Prostate gland (tissue), 2 donors: Measurements from ENCODE around the gene STK24.

Experiments used
- POLR2A ChIP-seq: fragments of 450-650 bp; IDR thresholded peaks from one replicate; pipeline ENCODE4 v1.6.1; 2016; ENCODE audit warnings: antibody characterized with exemption, mild to moderate bottlenecking
- TF ChIP-seq, protein P1 (sequence below), 4 experiments: fragments of 200-600 bp in 2 of 4; fragments of 450-650 bp in 2 of 4; sonication (generic) in 2 of 4; IDR thresholded peaks; 1 replicate in 3 of 4; 2 replicates in 1 of 4; pipeline ENCODE4 v1.5.1; 2016 to 2019; ENCODE audit warnings: antibody characterized with exemption in 4 of 4, mild to moderate bottlenecking in 2 of 4, moderate library complexity in 2 of 4

- TF ChIP-seq POLR2A = no peak
- TF ChIP-seq, protein P1, sequence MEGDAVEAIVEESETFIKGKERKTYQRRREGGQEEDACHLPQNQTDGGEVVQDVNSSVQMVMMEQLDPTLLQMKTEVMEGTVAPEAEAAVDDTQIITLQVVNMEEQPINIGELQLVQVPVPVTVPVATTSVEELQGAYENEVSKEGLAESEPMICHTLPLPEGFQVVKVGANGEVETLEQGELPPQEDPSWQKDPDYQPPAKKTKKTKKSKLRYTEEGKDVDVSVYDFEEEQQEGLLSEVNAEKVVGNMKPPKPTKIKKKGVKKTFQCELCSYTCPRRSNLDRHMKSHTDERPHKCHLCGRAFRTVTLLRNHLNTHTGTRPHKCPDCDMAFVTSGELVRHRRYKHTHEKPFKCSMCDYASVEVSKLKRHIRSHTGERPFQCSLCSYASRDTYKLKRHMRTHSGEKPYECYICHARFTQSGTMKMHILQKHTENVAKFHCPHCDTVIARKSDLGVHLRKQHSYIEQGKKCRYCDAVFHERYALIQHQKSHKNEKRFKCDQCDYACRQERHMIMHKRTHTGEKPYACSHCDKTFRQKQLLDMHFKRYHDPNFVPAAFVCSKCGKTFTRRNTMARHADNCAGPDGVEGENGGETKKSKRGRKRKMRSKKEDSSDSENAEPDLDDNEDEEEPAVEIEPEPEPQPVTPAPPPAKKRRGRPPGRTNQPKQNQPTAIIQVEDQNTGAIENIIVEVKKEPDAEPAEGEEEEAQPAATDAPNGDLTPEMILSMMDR (IDR thresholded peaks at IDR 0.05) = no peak
These were observed 33.4 kb downstream of the STK24 start for GRCh38 chr13:98543378-98544103.
